Sigmoid colon (tissue), 7 donors: Measurements from ENCODE around the gene MBLAC1. TPM values are rescaled to one million over a fixed set of nuclear protein-coding genes. Genes with fewer than 3 reads are reported as not detected.

Source experiments
- DNase-seq: peaks from one replicate; pipeline ENCODE4 v3.0.0-alpha.2; 2019
- H3K27ac ChIP-seq, 4 donors: fragments of 200-600 bp; sonication (generic); one replicate each; pipeline ENCODE4 v1.5.1; 2016 to 2019; ENCODE audit warnings: mild to moderate bottlenecking in 1 of 4
- H3K27me3 ChIP-seq, 3 donors: fragments of 200-600 bp; sonication (generic); one replicate each; pipeline ENCODE4 v1.5.1; 2019; ENCODE audit warnings: mild to moderate bottlenecking in 1 of 3
- H3K36me3 ChIP-seq, 4 donors: fragments of 200-600 bp; sonication (generic); one replicate each; pipeline ENCODE4 v1.5.1; 2016 to 2019
- H3K4me1 ChIP-seq, 4 donors: fragments of 200-600 bp; sonication (generic); one replicate each; pipeline ENCODE4 v1.5.1; 2017 to 2019
- H3K4me3 ChIP-seq, 4 donors: fragments of 200-600 bp; sonication (generic); one replicate each; pipeline ENCODE4 v1.5.1; 2017 to 2019; ENCODE audit warnings: mild to moderate bottlenecking in 2 of 4, moderate library complexity in 1 of 4
- H3K9me3 ChIP-seq, 4 donors: fragments of 200-600 bp in 3 of 4; sonication (generic) in 3 of 4; one replicate each; pipeline versions ENCODE4 v1.5.1 to v1.6.1; 2013 to 2019
- EP300 ChIP-seq, 4 donors: sonication (generic); formaldehyde crosslinking; IDR thresholded peaks; one replicate each; pipeline ENCODE4 v1.6.1; 2017; ENCODE audit warnings: antibody characterized with exemption in 4 of 4
- POLR2A ChIP-seq, 2 donors: fragments of 450-650 bp; IDR thresholded peaks; one replicate each; pipeline ENCODE4 v1.6.1; 2016; ENCODE audit warnings: antibody characterized with exemption in 2 of 2, mild to moderate bottlenecking in 2 of 2, moderate library complexity in 2 of 2
- POLR2AphosphoS5 ChIP-seq, 4 donors: sonication (generic); formaldehyde crosslinking; IDR thresholded peaks; one replicate each; pipeline ENCODE4 v1.6.1; 2017; ENCODE audit warnings: antibody characterized with exemption in 4 of 4
- WGBS, 2 donors: extraction: QIAGEN DNeasy Blood & Tissue Kit; methylation state at CpG; one replicate each; pipeline ENCODE4 v1.1.7; 2013; 5-methylcytosine and 5-hydroxymethylcytosine counted together
- intact Hi-C: fragments of 100-400 bp; cut with DNase I; formaldehyde crosslinking; loops from one replicate; pipeline ENCODE4 v1.15.1; 2023
- polyA plus RNA-seq, 3 donors: library from polyadenylated mRNA; stranded (reverse); fragments of 200-250 nt; gene quantifications; one replicate each; pipeline ENCODE4 v1.2.3, GENCODE V29; 2013
- total RNA-seq, 4 donors: library from RNA; depleted of rRNA; stranded (reverse); fragments of >200 nt; gene quantifications; one replicate each; pipeline ENCODE4 v1.1.0, GENCODE V29; 2016
- TF ChIP-seq, protein P1 (sequence below), 4 experiments: fragments of 450-650 bp in 3 of 4; fragments of 200-600 bp in 1 of 4; IDR thresholded peaks; one replicate each; pipeline ENCODE4 v1.5.1; 2016 to 2019; ENCODE audit warnings: antibody characterized with exemption in 4 of 4, mild to moderate bottlenecking in 3 of 4, moderate library complexity in 2 of 4
- donor health status: healthy with polysubstance abuse.
- donor health status: Bipolar disorder and iron deficiency.
- donor health status: healthy.

Gene MBLAC1
- total and polyA plus RNA-seq, 7 donors, result 1.6 to 5.8 (median 2.9) TPM

- no peaks in the 10 kb centered on the region for H3K9me3 ChIP-seq
- no peaks in the 10 kb centered on the region for H3K27me3 ChIP-seq
- H3K4me1 ChIP-seq, result peaks cover 0 to 28% (median 16%) of the 10 kb centered on the region in 4 donors
- TF ChIP-seq, protein P1, sequence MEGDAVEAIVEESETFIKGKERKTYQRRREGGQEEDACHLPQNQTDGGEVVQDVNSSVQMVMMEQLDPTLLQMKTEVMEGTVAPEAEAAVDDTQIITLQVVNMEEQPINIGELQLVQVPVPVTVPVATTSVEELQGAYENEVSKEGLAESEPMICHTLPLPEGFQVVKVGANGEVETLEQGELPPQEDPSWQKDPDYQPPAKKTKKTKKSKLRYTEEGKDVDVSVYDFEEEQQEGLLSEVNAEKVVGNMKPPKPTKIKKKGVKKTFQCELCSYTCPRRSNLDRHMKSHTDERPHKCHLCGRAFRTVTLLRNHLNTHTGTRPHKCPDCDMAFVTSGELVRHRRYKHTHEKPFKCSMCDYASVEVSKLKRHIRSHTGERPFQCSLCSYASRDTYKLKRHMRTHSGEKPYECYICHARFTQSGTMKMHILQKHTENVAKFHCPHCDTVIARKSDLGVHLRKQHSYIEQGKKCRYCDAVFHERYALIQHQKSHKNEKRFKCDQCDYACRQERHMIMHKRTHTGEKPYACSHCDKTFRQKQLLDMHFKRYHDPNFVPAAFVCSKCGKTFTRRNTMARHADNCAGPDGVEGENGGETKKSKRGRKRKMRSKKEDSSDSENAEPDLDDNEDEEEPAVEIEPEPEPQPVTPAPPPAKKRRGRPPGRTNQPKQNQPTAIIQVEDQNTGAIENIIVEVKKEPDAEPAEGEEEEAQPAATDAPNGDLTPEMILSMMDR (IDR thresholded peaks at IDR 0.05), result peak in 1 of 4 experiments; percentile 13
- TF ChIP-seq POLR2AphosphoS5 (IDR thresholded peaks at IDR 0.05) (no peak), EP300 (IDR thresholded peaks at IDR 0.05) (no peak), POLR2A (IDR thresholded peaks at IDR 0.05) (no peak)
- 68% methylated on average over 7 of the region's 7 CpGs for WGBS, 2 donors
- no peak for DNase-seq
- intact Hi-C loops, result no loop called here
- H3K36me3 ChIP-seq, result peaks cover 0 to 28% (median 15%) of the 10 kb centered on the region in 4 donors
- peak overlapping the region; percentile 71 to 96 (median 80) for H3K4me3 ChIP-seq
- H3K27ac ChIP-seq, result peak overlapping the region; percentile 83 to 85 (median 85)
Measured at GRCh38 chr7:100159099-100159623, 32.4 kb downstream of the MBLAC1 start.

- WGBS, 2 donors, result 93 to 94% methylated on average over 18 of the region's 18 CpGs
- Histone ChIP-seq H3K36me3 (peaks cover 0 to 19% (median 11%) of the 10 kb centered on the region in 4 donors), H3K4me3 (no peak overlapping the region), H3K9me3 (no peaks in the 10 kb centered on the region), H3K27ac (no peak overlapping the region), H3K4me1 (peaks cover 0 to 28% (median 16%) of the 10 kb centered on the region in 4 donors), H3K27me3 (no peaks in the 10 kb centered on the region)
- intact Hi-C loops, result no loop called here
- TF ChIP-seq EP300 (IDR thresholded peaks at IDR 0.05), result no peak
- DNase-seq, result no peak
Measured at GRCh38 chr7:100160067-100160466, 33.3 kb downstream of the MBLAC1 start.

DNA sequence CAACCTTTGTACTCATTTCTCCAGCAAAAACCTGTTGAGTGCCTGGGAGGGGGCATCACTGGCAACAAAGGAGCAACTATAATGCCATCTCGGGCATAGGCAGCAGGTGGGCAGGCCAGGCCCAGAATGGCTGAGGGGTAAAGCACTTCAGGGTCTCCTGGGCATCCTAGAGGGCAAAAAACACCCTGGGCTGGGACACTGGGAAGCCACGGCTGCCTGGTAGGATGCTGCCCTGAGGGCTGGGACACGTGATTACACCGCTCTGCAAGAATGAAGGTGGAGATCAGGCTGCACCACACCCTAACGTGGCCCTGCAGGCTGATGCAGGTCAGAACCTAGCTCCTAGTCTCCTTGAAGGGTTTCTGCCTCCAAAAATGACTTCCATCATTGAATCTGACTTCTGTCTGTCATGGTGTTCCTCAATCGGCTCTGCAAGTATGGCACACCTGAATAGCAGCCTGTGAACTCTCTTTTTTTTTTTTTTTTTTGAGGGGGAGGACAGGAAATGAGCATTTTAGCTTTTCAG lies 36.3 kb downstream of the MBLAC1 start:
- H3K9me3 ChIP-seq, result no peaks in the 10 kb centered on the region
- WGBS, 2 donors, result 11 to 47% methylated on average over 6 of the region's 6 CpGs
- H3K4me1 ChIP-seq, result peaks cover 0 to 15% (median 12%) of the 10 kb centered on the region in 4 donors
- no peaks in the 10 kb centered on the region for H3K36me3 ChIP-seq
- no peak for DNase-seq
- no peaks in the 10 kb centered on the region for H3K27me3 ChIP-seq
- intact Hi-C loops, result no loop called here
- no peak overlapping the region for H3K4me3 ChIP-seq
- no peak overlapping the region for H3K27ac ChIP-seq
- TF ChIP-seq POLR2A (IDR thresholded peaks at IDR 0.05) (no peak), EP300 (IDR thresholded peaks at IDR 0.05) (no peak)

DNA sequence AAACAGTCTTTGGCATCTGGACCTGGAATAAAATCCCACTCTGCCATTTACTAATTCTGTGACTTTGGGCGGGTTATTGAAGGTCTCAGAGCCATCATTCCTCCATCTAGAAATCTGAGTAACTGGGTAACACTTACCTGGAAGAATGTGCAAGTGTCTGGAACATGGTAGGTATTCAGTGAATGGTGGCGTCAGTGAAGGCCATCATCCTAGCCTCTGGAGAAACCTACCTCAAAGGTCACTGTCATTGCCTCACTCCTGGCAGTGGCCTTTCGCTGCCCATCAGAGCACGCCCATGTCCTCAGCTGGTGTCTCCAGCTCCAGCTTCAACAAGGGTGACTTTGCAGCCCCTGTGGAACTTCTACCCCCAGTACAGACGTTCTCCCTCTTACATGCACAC lies 37.1 kb downstream of the MBLAC1 start:
- WGBS, 2 donors, result 93 to 94% methylated on average over 5 of the region's 5 CpGs
- peak; percentile 35 for DNase-seq
- intact Hi-C loops, result no loop called here
- H3K9me3 ChIP-seq, result no peaks in the 10 kb centered on the region
- peaks cover 0 to 20% (median 17%) of the 10 kb centered on the region in 4 donors for H3K4me1 ChIP-seq
- H3K36me3 ChIP-seq, result no peaks in the 10 kb centered on the region
- no peaks in the 10 kb centered on the region for H3K27me3 ChIP-seq
- H3K4me3 ChIP-seq, result no peak overlapping the region
- TF ChIP-seq POLR2AphosphoS5 (IDR thresholded peaks at IDR 0.05), result no peak
- no peak overlapping the region for H3K27ac ChIP-seq

DNA sequence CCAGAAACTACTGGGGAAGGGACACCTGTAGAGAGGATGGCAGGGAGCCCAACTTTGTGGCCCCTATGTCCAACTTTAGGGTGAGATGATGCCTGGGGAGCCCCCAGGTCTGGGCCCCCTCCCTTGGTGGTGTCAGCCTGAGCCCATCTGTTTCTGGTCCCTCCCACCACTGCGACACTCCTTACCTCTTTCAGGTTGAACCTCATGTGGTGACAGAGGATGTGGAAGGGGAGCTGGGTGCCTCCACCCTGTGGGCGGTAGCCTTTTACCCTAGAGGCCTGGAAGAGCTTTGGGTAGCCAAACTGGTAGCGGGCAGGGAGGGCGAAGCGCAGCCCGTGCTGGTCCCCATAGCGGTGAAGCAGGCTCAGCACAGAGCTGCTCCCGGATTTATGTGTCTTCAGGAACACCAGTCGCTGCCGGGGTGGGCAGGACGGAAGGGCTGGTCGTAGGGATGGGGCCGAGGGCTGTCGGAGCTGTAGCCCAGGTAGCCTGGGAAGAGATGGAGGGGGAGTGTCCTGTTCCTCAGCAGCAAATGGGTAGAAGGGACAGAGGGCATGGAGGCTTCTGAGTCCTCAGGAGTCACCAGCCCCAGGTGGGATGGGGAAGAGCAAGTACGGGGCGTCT lies 39.7 kb downstream of the MBLAC1 start:
- no peak overlapping the region for H3K4me3 ChIP-seq
- WGBS, 2 donors, result 74 to 90% methylated on average over 16 of the region's 16 CpGs
- peaks cover 0 to 29% (median 23%) of the 10 kb centered on the region in 4 donors for H3K4me1 ChIP-seq
- H3K27ac ChIP-seq, result no peak overlapping the region
- peaks cover 0 to 11% (median 6%) of the 10 kb centered on the region in 3 donors for H3K27me3 ChIP-seq
- no peaks in the 10 kb centered on the region for H3K36me3 ChIP-seq
- peak; percentile 42 for DNase-seq
- H3K9me3 ChIP-seq, result no peaks in the 10 kb centered on the region
- TF ChIP-seq, protein P1 (IDR thresholded peaks at IDR 0.05), result no peak
- TF ChIP-seq POLR2AphosphoS5 (IDR thresholded peaks at IDR 0.05) (no peak), EP300 (IDR thresholded peaks at IDR 0.05) (no peak), POLR2A (IDR thresholded peaks at IDR 0.05) (no peak)
- intact Hi-C loops, result no loop called here
